DMS153 (cell line): ENCODE results near the gene SLC51B.
"Not testable (repeated sequence)": the region's sequence is repeated elsewhere in the genome, so short reads cannot be mapped to it uniquely, and the experiment has no call there.

ENCODE experiments used
- DNase-seq: peaks from one replicate; lab custom pipeline; 2025; lab: John Stamatoyannopoulos, UW

The SLC51B gene

DNA sequence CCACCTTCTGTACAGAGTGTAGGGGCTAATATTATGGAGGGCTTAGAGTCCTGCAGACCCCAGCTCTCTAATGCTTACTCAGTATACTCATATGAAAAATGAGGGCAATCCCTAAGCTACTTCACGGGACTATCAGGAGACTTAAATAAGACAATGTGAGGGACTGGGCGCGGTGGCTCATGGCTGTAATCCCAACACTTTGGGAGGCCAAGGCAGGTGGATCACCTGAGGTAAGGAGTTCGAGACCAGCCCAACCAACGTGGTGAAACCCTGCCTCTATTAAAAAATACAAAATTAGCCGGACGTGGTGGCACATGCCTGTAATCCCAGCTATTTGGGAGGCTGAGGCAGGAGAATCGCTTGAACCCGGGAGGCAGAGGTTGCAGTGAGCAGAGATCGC is 54.6 kb downstream of the SLC51B start:
- not testable (repeated sequence) for DNase-seq

DNA sequence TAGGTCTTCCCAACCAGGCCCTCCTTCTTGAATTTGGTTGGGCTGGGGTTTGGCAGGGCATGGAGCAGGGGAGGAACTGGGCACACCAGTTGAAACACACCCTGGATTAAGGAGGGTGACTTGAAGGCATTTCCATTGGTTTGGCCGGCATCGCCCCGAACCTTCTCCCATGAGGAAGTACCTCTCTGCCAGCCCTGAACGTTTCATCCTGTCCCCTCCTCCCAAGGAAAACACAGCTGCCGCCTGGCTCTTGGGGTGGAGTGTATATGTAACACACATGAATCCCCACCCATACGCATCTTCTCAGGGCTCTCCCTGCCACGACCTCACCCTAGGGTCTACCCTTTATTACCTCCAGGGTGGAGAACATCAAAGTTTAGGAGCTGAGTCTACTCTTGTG is 55.3 kb downstream of the SLC51B start:
- no peak for DNase-seq

DNA sequence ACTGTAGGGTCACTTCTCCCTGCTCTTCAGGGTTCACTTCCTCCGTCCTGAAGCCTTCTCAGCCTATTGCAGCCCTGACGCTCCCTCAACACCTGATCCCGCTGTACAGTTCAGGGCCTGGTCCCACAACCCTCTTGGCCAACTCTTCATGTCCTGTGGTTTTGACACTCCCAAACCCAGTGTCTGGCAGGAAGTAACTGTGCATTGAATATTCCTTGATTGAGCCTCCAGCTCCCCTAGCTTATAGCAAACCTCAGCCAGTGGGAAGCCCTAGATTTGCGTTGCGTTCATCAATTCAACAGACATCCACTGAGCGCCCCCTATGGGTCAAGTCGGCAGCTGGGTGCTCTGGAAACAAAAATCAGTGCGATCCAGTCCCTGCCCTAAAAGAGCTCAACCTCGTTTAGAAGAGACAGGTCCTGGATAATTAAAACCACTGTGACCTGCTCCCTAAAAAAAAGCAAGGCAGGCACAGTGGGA is 56.3 kb downstream of the SLC51B start:
- DNase-seq, result no peak

DNA sequence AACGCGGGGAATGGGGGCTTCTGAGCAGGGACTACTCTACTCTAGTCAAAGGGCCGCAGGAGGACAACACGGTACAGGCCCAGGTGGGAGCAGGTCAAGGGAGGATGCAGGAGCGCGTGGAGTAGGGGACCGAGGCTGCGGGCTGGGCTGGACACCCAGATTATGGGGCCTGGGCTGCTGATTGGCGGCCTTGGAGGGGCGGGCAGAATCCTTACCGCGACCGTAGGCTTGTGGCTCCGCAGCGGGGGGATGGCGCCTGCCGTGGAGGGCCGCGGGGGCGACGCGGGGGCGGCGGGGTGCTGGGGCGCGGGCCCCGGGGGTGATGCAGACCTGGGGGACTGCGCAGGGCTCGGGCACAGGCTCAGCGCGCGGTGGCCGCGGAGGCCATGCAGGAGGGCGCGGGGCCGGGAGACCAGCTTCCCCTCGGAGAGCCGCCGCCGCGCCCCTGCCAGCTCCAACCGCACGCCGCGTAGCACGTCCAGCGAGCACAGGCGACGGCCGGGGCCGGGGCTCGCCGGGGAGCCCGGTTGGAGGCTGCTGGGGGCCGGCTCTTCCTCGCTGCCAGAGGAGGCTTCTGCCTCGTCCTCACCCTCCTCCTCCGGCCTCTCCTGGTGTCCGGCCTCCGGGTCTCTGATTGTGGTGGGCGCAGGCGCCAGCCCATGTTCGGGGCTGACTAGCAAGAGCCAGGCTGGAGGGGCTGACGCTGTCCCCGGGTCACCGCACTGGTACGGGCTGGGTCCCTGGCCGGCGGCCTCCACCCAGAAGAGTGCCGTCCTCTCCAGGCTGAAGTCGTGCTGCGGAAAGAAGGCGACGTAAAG is 56.9 kb downstream of the SLC51B start:
- DNase-seq, result no peak

DNA sequence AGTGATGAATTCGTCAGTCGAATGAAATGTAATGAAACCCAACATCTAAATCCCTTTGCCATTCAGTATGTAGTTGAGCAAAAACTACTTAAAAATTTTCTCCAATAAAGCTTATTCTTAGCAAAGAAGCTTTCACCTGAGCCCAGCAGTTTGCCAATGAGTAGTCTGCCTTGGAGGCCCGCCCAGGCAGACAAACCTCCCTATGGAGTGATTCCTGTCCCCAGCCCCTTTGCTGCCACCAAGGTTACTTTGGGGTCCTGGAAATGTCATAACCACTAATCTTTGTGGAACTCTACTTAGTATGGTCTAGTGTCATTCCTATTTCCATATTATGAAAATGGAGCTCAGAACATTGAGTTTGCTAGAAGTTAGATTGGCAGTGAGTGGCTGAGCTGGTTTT is 57.7 kb downstream of the SLC51B start:
- DNase-seq, result no peak
